Neural progenitor cell (in vitro differentiated cells): ENCODE results near the gene PAXIP1.

Experiments used
- EZH2 ChIP-seq: fragments of 200-600 bp; sonication (generic); IDR thresholded peaks from 2 replicates; pipeline ENCODE4 v1.6.1; 2017; ENCODE audit warnings: antibody characterized with exemption, mild to moderate bottlenecking, moderate library complexity
- TF ChIP-seq, protein P1 (sequence below): fragments of 200-600 bp; sonication (generic); IDR thresholded peaks from 2 replicates; pipeline ENCODE4 v1.5.1; 2017; ENCODE audit warnings: antibody characterized with exemption, mild to moderate bottlenecking

DNA sequence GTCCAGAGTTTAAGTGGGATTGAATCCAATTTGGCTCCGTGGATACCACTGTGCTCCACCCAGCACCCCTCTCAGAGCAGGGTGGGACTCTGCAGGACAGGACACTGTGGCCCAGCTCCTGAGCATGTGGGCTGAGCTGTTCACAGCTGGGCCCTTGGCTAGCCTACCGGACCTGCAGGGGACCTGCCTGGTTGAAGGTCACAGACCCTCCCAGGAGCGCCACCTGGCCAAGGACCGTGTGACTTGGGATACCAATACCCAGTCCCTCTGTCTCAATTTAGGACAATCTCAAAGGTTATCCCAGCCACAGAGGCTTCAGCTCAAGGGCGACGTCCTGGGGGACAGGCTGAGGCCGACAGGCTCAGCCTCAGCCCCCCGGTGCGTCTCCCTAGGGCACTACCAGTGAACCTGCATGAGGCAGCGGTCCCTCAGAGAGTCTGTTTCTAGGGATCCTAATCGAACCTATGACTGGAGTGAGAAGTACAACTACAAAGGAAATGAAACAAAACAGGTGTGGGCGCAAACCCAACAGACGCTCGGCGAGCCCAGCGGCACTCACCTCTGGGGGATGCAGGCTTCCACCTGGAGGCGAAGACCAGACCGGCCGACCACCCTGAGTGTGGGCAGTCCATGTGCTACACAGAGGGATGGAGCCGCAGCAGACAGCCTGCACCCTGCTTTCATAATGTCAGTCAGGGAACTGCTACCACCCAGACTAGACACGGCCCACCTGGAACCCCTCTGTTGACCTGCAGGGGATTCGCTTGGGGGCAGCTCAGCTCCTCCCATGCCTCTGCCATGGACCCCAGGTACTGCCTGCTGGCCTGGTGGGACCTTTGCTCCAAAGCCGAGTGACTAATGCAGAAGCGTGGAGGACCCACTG, 103.7 kb downstream of the PAXIP1 start:
- TF ChIP-seq, protein P1, sequence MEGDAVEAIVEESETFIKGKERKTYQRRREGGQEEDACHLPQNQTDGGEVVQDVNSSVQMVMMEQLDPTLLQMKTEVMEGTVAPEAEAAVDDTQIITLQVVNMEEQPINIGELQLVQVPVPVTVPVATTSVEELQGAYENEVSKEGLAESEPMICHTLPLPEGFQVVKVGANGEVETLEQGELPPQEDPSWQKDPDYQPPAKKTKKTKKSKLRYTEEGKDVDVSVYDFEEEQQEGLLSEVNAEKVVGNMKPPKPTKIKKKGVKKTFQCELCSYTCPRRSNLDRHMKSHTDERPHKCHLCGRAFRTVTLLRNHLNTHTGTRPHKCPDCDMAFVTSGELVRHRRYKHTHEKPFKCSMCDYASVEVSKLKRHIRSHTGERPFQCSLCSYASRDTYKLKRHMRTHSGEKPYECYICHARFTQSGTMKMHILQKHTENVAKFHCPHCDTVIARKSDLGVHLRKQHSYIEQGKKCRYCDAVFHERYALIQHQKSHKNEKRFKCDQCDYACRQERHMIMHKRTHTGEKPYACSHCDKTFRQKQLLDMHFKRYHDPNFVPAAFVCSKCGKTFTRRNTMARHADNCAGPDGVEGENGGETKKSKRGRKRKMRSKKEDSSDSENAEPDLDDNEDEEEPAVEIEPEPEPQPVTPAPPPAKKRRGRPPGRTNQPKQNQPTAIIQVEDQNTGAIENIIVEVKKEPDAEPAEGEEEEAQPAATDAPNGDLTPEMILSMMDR, result no peak
- TF ChIP-seq EZH2, result no peak
